ENCODE data around the gene MCHR1.

The MCHR1 gene, protein sequence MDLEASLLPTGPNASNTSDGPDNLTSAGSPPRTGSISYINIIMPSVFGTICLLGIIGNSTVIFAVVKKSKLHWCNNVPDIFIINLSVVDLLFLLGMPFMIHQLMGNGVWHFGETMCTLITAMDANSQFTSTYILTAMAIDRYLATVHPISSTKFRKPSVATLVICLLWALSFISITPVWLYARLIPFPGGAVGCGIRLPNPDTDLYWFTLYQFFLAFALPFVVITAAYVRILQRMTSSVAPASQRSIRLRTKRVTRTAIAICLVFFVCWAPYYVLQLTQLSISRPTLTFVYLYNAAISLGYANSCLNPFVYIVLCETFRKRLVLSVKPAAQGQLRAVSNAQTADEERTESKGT

DNA sequence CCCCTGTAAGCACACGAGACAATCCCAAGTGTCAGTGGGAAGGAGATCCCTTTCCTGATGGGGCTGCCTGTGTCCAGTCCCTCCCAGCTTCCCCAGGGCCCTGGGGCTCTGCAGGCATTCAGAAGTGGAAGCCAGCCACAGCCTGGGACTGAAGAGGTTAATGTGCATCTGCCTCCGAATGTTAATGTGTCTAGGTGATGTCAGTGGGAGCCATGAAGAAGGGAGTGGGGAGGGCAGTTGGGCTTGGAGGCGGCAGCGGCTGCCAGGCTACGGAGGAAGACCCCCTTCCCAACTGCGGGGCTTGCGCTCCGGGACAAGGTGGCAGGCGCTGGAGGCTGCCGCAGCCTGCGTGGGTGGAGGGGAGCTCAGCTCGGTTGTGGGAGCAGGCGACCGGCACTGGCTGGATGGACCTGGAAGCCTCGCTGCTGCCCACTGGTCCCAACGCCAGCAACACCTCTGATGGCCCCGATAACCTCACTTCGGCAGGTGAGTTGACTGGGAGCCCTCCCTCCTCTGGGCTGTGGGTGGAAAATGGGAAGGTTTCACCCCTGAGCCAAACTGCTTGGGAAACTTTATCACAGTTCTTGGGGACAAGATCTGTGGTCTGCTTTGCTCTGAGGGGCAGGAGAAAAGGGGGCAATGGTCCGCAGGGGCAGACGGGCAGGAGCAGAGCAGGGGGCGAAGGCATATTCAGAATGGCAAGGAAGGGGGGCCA is at the start of gene MCHR1:
TSS of gene MCHR1 (plus strand) at position 236 of the 715 bp plus-strand sequence. CDS start at position 405, 169 bp downstream.
- no peak for DNase-seq (ENCODE audit: low read depth)

DNA sequence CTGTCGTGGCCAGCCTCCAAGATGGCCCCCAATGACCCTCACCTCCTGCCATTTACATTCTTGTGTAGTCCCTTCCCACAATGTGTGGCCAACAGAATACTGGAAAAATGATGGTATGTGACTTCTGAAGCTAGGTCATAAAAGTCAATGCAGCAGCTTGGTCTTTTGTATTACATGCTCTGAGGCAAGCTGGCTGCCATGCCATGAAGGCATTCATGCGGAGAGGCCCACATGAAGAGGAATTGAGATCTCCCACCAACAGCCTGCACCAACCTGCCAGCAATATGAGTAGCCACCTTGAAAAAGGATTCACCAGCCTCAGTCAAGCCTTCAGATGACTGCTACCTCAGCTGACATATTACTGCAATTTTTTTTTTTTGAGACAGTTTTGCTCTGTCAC is 47.4 kb upstream of the MCHR1 start:
- DNase-seq (ENCODE audit: low read depth), result no peak

DNA sequence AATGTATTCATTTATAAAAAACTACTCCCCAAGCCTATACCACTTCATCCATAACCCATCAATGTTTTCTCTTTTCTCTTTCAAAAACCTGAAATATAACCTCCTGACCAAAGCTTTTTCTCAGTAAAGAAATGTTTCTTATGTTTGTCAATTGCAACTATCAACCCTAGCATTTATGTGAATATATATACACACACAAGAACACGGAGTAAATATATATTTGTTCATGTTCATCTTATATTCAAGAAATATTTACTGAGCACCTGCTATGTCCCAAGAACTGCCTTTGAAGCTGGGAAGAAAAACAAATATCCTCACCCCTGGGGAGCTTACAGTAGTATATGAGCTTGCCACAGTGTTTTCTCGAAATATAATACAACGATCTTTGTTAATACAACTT is 46.2 kb upstream of the MCHR1 start:
- no peak for DNase-seq (ENCODE audit: low read depth)

DNA sequence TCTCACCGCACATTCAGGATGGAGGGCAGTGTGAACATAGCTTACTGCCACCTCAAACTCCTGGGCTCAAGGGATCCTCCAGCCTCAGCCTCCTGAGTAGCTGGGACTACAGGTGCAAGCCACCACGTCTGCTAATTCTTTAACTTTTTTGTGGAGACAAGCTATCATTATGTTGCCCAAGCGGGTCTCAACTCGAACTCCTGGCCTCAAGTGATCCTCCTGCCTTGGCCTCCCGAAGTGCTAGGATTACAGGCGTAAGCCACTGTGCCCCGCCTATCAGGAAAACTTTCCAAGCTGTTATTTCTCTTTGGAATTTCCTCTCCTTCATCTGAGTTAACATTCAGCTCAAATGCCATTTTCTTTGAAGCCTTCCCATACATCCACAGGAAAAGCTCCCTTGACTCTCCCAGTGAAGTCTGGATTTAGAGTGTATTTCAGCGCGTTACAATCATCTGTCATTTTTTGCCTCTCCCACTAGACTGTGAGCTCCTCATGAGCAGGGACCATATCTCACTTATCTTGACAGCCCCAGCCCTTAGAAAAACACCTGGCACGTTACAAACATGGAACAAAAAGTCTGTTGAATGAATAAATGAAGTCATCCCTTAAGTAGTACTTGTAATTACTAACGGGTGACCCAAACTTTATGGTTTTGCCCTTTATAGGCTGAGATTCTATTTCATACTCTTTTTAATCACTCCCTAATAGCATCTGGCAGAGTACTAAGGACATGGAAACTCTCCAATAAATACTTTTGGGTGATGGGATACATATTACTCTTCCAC is 45.0 kb upstream of the MCHR1 start:
- DNase-seq (ENCODE audit: low read depth), result no peak

DNA sequence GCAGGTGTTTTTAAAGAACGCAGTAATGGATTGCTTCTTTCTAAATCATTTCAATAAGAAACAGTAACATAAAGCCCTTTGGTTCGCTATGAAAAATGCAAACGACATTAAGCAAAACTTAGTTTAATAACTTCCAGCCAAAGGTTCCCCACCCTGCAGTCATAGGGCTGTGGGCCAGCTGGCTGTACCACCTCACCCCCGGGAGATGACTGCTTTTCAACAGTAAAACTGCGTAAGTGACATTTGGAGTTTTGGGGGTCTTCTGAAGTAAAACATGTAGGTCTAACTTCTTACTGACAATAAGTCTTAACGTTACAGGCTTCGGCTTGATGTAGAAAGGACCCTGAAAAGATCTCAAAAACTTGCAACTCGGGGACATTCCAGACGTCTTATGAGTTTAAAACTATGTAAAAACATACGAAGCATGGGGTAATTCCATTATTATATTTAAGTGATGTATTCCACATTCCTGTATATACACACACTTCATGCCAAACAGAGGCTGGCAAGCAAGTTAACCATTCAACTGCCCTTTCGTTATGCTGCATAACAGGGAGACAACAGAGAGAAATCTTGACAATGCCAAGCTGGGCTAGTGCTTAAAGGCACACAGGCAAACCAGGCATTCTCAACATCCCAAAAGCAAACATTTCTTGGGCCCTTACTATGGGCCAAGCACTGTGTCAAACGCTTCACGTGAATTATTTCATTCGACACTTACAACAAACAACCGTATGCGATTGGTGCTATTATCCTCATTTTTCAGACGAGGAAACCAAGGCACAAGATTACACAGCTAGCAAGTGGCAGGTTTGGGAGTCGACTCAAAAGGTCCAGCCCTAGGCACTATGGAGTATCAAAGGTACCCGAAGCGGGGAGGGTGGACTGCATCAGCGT is 44.0 kb upstream of the MCHR1 start:
- DNase-seq (ENCODE audit: low read depth), result no peak

DNA sequence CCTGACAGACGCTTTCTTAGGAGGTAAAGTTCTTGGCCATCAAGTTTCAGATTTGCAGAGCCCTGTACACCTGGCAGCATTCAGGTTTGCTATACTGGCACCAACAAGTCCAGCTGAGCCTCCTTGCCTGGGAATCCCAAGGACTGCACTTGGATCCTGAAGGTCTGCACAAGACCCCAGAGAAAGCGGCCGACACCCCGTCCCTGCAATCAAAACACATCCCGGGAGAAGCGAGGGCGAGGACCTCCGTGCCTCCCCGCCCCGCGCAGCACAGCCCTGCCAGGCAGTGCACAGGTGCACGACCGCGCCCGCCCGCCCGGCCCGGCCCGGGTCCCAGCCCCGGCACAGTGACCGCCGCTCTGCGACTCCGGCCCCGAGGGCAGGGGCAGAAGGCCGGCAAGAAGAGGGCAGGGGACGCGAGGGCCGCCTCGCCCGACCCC is 43.3 kb upstream of the MCHR1 start:
- DNase-seq (ENCODE audit: low read depth), result no peak

DNA sequence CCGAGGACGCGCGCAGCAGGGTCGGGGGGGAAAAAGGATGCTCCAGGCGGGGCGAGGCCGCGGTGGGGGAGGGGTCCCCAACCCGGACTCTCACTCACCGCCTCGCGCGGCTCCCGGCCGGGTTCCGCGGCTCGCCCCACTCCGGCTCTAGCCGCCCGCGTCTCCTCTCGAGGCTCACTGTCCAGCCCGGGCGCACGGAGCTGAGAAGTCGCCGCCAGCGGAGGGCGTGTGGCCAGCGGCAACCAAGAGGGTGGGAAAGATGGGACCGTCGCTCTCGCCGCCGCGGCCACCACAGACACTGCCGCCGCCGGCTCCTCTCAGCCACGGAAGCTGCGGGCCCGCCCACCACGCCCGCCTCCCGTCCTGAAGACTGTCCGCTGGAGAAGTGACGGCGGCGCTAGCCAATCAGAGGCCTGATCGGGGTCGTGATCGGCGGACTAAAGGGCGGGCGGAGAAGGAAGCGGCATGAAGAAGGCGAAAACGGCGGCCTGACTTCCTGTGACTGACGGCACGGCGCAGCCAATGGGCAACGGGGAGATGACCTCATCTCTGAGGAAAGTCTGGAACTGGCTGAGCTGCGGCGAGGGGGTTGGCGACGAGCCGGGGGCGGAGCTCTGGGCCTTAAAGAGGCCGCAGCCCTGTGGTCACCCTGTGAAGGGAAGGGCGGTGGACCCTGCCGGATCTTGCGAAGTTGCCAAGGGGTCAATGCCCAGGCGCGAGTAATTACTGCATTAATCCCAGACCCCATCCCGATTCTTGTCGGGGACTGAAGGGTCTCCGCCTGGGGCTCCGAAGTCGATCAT is 42.7 kb upstream of the MCHR1 start, which contains the start of gene MRTFA:
TSS of gene MRTFA (minus strand) at position 340 of the 803 bp plus-strand sequence.
- DNase-seq (ENCODE audit: low read depth), result peak; percentile 99

DNA sequence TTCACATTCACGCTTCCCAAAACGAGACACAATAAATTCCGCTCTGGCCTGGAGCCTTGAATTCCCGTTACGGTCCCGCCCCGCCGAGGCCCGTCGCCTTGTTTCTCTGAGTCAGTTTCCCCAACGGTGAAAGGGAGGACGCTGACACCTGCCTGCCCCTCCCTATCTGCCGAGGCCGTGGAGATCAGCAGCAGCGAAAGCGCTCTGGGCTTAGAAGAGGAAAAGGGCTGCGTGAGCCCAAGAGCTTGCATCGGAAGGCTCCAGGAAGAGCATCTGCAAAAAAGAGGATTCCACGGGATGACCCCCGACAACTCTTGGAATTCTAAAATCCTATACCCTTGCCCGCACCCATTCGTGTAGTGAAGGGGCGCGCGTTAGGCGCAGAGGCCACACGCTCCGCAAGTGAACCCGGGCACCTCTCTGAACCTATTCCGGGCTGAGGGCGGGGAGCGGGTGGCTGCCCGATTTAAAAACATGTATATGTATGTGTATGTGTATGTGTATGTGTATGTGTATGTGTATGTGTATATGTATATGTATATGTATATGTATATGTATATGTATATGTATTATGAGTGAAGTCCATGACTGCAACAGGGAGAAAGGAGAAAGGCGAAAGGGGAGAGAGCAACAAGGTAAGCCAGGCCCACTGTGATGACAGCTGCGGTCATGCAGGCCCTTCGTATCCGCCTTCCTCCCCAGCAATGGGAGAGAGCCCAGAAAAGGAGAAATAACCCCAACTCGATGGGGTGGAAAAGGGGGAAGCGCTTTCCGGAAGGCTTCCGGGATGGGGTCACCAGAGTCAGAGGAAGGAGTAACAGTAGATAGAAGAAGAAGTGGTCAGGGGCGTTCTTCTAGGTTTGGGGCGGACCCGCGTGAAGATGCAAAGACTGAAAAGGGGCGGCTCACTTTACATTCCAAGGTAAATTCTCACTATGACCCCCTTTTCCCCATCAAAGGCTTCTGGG is 41.8 kb upstream of the MCHR1 start:
- peak; percentile 49 for DNase-seq (ENCODE audit: low read depth)

DNA sequence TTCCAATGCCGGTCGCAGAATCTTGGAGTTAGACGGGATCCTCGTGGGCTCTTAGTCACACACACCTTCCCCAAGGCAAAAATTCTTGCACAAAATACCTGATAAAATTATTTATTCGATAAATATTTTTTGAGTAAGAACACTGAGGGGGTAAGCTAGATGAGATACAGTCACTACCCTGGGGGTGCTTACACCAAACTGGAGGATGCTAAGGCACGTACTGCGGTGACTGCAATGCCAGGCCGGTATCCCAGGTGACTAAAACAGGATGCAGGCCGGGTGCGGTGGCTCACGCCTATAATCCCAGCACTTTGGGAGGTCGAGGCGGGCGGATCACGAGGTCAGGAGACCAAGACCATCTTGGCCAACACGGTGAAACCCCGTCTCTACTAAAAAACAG is 41.0 kb upstream of the MCHR1 start:
- DNase-seq (ENCODE audit: low read depth), result no peak

DNA sequence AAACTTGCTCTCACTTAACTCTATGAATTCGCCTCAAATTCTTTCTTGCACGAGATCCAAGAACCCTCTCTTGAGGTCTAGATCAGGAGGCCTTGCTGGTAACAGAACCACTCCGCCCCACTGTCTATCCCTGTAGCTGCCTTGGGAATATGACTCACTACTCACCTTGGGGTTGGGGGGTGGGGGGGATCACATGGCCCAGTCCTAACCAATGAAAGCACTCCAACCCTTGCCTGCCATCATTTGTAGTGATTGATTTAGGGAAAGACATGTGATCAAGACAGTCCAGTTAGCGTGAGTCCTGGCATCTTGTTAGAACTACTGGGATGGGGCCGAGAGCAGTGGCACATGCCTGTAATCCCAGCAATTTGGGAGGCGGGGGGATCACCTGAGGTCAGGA is 38.0 kb upstream of the MCHR1 start:
- DNase-seq (ENCODE audit: low read depth), result no peak

DNA sequence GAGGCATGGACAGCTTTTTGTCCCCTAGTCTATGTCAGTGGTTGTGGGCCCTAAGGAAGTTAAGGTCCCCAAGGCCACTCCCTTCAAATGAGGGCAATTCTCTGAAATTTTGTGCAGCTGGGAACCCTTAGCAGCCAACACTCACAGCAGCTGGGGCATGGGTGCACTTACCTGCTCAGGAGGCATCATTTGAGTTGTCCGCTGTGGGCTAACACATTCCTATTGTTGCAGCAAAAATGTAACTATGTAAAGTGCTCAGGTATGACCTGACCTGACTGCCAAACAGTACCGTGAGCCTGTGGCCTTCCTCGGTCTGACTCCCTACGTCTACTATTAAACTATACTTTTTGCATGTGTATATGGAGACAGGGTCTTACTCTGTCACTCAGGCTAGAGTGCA is 37.0 kb upstream of the MCHR1 start:
- no peak for DNase-seq (ENCODE audit: low read depth)

DNA sequence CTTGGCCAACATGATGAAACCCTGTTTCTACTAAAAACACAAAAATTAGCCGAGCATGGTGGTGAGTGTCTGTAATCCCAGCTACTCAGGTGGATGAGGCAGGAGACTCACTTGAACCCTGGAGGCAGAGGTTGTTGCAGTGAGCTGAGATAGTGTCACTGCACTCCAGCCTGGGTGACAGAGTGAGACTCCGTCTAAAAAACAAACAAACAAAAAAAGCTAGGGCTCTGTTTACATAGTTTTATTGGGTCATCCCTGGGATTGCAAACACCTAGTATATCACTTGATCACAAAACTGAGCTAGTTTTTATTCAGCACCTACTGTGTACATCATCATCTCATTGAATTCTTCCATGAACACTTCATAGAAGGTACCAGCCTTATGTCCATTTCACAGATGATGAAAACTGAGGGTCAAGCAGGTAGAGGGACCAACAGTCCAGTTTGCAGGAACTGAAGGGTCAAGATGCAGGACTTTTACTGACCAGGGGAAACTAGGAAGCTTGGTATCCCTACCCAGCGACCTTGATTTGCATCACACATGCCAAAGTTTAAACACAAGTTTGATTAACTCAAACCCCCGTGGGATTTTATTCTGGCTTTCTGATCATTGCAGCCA is 33.6 kb upstream of the MCHR1 start:
- no peak for DNase-seq (ENCODE audit: low read depth)

DNA sequence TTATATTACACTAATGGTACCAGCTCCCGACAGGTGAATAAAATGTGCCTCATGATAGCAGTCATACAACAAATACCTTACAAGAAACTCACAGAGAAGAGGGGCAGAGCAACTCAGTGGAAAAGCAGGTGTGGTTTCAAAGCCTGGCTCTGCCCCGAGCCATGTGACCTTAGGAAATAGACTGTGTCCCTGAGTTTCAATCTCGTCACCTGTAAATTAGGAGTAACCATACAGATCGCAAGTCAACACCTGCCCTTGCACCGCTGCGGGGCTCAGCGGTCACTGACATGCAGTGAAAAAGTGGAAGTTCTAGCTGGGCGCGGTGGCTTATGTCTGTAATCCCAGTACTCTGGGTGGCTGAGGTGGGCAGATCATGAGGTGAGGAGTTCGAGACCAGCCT is 30.9 kb upstream of the MCHR1 start:
- DNase-seq (ENCODE audit: low read depth), result no peak

DNA sequence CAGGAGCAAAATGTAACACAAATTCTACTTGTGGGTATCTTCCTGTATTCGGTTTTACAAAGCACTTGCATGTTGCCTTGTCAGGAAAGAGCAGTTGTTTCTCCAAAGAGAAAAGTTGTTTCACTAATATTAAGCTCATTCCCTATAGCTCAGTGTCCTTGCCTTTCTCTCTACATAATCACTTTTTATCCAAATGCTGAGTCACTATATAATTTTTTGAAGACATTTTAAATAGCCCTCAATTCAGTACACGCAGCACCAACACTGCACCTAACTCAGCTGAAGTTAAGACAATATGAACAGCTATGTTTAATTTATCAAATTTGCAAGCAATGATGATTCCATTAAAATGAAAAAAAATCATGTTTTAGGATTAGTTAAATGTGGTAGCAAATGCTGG is 28.2 kb upstream of the MCHR1 start:
- DNase-seq (ENCODE audit: low read depth), result no peak

DNA sequence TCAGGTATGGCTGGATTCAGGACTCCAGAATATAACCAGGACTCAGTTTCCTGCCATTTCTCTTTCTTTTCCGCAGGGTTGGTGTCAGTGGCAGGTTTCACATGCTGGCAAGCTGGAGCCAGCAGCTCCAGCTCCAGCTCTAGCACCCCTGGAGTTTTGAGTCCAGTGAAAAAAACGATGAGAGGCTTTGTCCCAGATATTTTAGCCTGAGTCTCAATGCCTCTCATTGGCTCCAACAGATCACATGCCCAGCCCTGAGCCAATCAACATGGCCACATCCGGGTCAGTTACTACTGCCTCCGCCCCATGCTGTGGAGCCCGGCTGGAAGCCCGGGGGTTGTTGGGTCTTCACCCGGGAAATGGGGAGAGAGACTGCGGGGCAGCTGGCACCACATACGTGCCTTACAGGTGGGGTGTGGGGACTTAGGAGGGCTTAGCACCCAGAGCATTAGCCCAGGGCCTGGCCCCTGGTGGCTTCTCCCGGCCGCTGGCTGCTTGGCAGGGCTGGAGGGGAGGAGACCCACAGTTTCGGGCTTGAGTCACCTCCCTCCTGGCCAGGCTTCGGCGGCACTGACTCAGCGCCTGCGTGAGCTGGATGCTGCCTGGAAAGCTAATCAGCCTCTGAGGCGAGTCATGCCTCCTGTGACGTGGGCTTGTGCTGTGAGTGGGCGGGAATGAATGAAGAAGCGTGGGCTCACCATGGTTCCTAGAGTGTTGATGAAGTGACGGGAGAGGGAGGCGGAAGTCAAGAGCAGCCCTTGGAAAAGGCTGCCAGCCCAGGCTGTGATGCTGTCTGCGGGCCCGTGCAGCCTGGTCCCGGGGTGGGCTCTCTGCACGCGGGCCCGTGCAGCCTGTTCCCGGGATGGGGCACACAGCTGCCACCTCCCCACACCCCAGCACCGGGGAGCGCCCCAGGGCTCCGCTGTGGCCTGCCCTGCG is 27.5 kb upstream of the MCHR1 start:
- DNase-seq (ENCODE audit: low read depth), result peak; percentile 83

DNA sequence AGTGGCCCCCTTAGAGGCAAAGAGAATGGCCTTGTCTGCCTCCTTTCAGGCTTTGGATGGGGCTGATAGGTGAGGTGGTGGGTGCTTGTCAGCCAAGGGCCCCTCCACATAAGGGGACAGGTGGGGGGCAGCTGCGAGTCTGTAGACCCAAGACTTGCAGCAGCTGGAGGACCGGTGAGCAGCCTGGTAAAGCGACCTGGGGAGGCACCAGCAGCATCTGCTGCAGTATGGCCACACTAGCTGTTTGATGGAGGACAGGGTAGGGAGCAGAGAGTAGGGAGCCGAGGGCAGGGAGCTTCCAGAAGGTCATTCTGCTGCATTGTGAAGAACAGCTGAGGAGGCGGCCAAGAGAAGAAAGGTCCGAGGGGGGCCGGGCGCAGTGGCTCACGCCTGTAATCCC is 25.9 kb upstream of the MCHR1 start:
- no peak for DNase-seq (ENCODE audit: low read depth)

DNA sequence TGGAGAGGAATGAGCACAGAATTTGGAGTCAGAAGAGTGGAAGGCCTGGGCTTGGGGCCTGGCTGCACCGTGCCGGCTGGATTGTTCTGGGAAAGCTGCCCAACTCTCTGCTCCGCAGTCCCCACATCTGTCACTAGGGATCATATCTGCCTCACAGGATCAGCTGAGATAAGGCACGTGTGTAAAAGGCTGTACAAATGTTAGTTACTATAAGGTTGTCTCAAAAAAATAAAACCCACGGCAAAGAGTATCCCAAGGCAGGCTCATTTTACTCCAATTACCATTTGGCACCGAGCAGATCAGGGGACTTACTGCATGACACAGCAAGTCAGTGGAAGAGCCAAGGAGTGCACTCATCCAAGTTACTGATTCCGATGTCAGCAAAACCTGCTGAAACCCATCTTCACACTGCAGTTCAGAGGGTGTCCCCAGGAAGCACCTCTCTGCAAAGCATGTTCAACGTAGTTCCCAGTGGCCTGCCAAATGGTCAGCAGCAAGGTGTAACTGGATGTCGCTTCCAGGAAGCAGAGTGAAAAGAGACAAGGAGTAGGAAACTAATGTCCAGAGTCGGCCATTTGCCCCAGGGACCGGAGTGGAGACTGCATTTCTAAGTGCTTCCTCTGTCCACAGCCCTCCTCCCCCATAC is 24.6 kb upstream of the MCHR1 start:
- no peak for DNase-seq (ENCODE audit: low read depth)
